ENCODE results near the gene CD300LF. TPM values are rescaled to one million over a fixed set of nuclear protein-coding genes. Genes with fewer than 3 reads are reported as not detected.

Gene CD300LF
- total RNA-seq, 2 donors from 2014 or later, result 2.3 TPM; not detected in 1

DNA sequence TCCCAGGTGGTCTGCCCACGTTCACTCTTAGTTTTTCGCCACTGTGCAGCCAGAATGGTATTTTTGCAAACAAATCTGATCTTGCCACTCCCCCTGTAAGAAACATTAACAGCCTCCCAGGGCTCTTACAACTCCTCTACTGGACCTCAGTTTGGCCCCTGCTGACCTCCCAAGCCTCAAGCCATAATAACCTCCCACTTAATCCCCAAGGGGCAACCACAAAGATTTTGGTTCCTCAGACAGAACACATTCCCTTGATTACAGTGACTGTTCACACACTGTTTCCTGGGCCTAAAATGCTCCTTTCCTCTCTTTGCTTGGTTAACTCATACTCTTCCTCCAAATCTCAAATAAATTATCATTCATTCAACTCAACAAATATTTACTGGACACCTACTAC, 67.7 kb downstream of the CD300LF start:
- no peak overlapping the region for H3K27ac ChIP-seq
- no peak for ATAC-seq (ENCODE audit: insufficient number of reproducible peaks, low FRiP score, low read depth)
- no peak for DNase-seq (ENCODE audit: low spot score)
- H3K36me3 ChIP-seq, result no peaks in the 10 kb centered on the region
- H3K4me3 ChIP-seq, result no peak overlapping the region
- H3K9me3 ChIP-seq, result no peaks in the 10 kb centered on the region
- H3K4me1 ChIP-seq (ENCODE audit: control insufficient read depth in 1 of 2, low read depth in 2 of 2), result no peaks in the 10 kb centered on the region
- H3K27me3 ChIP-seq (replicated peaks; ENCODE audit: insufficient read depth), result no peaks in the 10 kb centered on the region
- TF ChIP-seq, protein P1, sequence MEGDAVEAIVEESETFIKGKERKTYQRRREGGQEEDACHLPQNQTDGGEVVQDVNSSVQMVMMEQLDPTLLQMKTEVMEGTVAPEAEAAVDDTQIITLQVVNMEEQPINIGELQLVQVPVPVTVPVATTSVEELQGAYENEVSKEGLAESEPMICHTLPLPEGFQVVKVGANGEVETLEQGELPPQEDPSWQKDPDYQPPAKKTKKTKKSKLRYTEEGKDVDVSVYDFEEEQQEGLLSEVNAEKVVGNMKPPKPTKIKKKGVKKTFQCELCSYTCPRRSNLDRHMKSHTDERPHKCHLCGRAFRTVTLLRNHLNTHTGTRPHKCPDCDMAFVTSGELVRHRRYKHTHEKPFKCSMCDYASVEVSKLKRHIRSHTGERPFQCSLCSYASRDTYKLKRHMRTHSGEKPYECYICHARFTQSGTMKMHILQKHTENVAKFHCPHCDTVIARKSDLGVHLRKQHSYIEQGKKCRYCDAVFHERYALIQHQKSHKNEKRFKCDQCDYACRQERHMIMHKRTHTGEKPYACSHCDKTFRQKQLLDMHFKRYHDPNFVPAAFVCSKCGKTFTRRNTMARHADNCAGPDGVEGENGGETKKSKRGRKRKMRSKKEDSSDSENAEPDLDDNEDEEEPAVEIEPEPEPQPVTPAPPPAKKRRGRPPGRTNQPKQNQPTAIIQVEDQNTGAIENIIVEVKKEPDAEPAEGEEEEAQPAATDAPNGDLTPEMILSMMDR (IDR thresholded peaks at IDR 0.05), result no peak

DNA sequence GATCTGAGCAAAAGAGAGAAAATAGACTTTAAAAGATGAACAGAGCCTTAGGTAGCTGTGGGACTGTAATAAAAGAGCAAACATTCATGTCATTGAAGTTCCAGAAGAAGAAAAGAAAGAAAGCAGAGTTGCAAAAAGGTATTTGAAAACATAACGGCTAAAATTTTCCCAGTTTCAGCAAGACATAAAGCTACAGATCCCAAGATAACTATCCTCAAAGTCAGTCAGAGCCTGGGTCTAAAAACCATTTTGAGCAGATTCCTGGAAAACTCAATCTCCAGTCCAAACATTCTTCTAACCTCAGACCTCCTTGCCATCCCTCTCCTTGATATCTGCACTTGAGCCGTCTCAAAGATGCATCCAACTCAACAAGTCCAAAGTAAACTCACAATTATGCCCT, 68.3 kb downstream of the CD300LF start:
- TF ChIP-seq, protein P1 (IDR thresholded peaks at IDR 0.05), result no peak
- H3K4me3 ChIP-seq, result no peak overlapping the region
- ATAC-seq (ENCODE audit: insufficient number of reproducible peaks, low FRiP score, low read depth) (no peak), DNase-seq (ENCODE audit: low spot score) (no peak)
- no peak overlapping the region for H3K27ac ChIP-seq
- no peaks in the 10 kb centered on the region for H3K27me3 ChIP-seq (replicated peaks; ENCODE audit: insufficient read depth)
- H3K9me3 ChIP-seq, result no peaks in the 10 kb centered on the region
- no peaks in the 10 kb centered on the region for H3K36me3 ChIP-seq
- no peaks in the 10 kb centered on the region for H3K4me1 ChIP-seq (ENCODE audit: control insufficient read depth in 1 of 2, low read depth in 2 of 2)

Other genes with a start within 250 kb of the CD300LF start
- 1 to 10 TPM; 7.7 to 8.0 TPM for gene CD300A, start 246.3 kb downstream of the CD300LF start, total RNA-seq
- under 1 TPM; 0.81 to 0.85 TPM for gene CD300LB, start 181.4 kb downstream of the CD300LF start, total RNA-seq
- 1 to 10 TPM; 2.5 to 4.3 TPM for gene CD300C, start 166.8 kb downstream of the CD300LF start, total RNA-seq
- not detected for gene CD300H, start 145.4 kb downstream of the CD300LF start, total RNA-seq
- gene CD300LD, start 120.6 kb downstream of the CD300LF start, total RNA-seq, result not detected
- 10 to 100 TPM in 1 of 2 donors, under 1 TPM in 1; 0.14 to 10.4 TPM for gene CD300E, start 89.2 kb downstream of the CD300LF start, total RNA-seq
- 1 to 10 TPM; 2.2 to 3.2 TPM for gene RAB37, start 24.3 kb upstream of the CD300LF start, total RNA-seq
- gene NHERF1, start 35.7 kb upstream of the CD300LF start, total RNA-seq, result 10 to 100 TPM; 23.2 to 32.8 TPM
- gene NAT9, start 63.4 kb upstream of the CD300LF start, total RNA-seq, result 10 to 100 TPM; 37.1 to 39.4 TPM
- 1 to 10 TPM in 1 of 2 donors, under 1 TPM in 1; 0.42 to 1.4 TPM for gene GRIN2C, start 147.0 kb upstream of the CD300LF start, total RNA-seq
- gene FDXR, start 160.1 kb upstream of the CD300LF start, total RNA-seq, result 1 to 10 TPM; 4.4 to 9.7 TPM
- gene FADS6, start 180.7 kb upstream of the CD300LF start, total RNA-seq, result not detected
- gene USH1G, start 210.3 kb upstream of the CD300LF start, total RNA-seq, result not detected
- gene OTOP2, start 211.3 kb upstream of the CD300LF start, total RNA-seq, result not detected
- gene OTOP3, start 223.0 kb upstream of the CD300LF start, total RNA-seq, result not detected

Data from thoracic aorta (tissue), 2 donors.